ENCODE results near the gene MYL1.

MYL1 gene
- long read RNA-seq, result 0 reads

DNA sequence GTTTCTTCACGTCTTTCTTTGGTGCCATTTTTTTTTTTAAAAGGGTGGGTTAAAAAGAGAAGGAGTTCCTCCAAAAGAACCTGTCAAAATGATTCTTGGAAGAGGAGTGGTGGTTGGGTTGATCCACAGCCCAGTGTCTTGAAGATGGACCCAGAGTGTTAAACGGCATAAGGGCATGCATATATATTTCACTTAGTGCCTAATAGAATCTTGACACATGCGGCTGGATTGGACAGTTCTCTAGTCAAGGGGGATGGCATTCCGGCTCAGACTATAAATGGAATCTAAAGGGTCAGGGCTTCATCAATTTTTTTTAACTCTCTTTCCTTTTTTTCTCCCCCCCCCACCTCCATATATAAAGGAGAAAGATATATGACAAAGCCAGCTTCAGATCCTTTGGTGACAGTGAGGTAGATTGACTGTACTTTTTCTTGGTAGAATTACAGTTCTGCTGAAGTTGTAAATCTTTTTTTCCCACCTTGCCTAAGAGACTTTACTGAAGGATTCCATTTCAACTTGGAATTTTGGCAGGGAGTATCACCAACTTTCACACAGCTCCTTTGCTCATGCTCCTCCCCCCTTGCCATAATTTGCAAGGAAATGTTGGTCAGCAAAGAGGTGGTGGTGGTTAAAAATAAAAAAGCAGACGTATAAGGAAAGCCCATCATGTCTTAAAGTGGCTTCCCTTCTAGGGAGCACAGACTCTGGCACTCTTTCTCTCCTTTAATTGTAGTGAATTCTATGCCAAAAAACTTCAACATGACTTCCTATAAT is at the start of gene MYL1:
Gene MYL1, minus strand, starts transcription at position 160 of the 774 bp plus-strand sequence. Its CDS starts 132 bp downstream, at position 28.
- TF ChIP-seq, protein P1, sequence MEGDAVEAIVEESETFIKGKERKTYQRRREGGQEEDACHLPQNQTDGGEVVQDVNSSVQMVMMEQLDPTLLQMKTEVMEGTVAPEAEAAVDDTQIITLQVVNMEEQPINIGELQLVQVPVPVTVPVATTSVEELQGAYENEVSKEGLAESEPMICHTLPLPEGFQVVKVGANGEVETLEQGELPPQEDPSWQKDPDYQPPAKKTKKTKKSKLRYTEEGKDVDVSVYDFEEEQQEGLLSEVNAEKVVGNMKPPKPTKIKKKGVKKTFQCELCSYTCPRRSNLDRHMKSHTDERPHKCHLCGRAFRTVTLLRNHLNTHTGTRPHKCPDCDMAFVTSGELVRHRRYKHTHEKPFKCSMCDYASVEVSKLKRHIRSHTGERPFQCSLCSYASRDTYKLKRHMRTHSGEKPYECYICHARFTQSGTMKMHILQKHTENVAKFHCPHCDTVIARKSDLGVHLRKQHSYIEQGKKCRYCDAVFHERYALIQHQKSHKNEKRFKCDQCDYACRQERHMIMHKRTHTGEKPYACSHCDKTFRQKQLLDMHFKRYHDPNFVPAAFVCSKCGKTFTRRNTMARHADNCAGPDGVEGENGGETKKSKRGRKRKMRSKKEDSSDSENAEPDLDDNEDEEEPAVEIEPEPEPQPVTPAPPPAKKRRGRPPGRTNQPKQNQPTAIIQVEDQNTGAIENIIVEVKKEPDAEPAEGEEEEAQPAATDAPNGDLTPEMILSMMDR (IDR thresholded peaks at IDR 0.05; ENCODE audit: insufficient read depth, low read length), result no peak
- TF ChIP-seq, protein P2, sequence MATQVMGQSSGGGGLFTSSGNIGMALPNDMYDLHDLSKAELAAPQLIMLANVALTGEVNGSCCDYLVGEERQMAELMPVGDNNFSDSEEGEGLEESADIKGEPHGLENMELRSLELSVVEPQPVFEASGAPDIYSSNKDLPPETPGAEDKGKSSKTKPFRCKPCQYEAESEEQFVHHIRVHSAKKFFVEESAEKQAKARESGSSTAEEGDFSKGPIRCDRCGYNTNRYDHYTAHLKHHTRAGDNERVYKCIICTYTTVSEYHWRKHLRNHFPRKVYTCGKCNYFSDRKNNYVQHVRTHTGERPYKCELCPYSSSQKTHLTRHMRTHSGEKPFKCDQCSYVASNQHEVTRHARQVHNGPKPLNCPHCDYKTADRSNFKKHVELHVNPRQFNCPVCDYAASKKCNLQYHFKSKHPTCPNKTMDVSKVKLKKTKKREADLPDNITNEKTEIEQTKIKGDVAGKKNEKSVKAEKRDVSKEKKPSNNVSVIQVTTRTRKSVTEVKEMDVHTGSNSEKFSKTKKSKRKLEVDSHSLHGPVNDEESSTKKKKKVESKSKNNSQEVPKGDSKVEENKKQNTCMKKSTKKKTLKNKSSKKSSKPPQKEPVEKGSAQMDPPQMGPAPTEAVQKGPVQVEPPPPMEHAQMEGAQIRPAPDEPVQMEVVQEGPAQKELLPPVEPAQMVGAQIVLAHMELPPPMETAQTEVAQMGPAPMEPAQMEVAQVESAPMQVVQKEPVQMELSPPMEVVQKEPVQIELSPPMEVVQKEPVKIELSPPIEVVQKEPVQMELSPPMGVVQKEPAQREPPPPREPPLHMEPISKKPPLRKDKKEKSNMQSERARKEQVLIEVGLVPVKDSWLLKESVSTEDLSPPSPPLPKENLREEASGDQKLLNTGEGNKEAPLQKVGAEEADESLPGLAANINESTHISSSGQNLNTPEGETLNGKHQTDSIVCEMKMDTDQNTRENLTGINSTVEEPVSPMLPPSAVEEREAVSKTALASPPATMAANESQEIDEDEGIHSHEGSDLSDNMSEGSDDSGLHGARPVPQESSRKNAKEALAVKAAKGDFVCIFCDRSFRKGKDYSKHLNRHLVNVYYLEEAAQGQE (IDR thresholded peaks at IDR 0.05; ENCODE audit: insufficient replicate concordance, low read depth), result no peak
- TF ChIP-seq SPI1 (IDR thresholded peaks at IDR 0.05; ENCODE audit: borderline replicate concordance, low read depth), result no peak
- no peak for TF ChIP-seq GABPA (IDR thresholded peaks at IDR 0.05; ENCODE audit: low read depth)
- no peak for TF ChIP-seq POLR2AphosphoS5 (IDR thresholded peaks at IDR 0.05; ENCODE audit: low read depth)
- Histone ChIP-seq H3K27ac (replicated peaks) (no peak within 1 kb of the TSS), H3K27me3 (ENCODE audit: insufficient read depth, poor library complexity, severe bottlenecking) (no peaks in the 10 kb centered on the region), H3K4me3 (replicated peaks; ENCODE audit: insufficient read depth, low read length) (no peak within 1 kb of the TSS)
- DNase-seq (ENCODE audit: low read depth in 1 of 2, low spot score in 1 of 2), result no peak

DNA sequence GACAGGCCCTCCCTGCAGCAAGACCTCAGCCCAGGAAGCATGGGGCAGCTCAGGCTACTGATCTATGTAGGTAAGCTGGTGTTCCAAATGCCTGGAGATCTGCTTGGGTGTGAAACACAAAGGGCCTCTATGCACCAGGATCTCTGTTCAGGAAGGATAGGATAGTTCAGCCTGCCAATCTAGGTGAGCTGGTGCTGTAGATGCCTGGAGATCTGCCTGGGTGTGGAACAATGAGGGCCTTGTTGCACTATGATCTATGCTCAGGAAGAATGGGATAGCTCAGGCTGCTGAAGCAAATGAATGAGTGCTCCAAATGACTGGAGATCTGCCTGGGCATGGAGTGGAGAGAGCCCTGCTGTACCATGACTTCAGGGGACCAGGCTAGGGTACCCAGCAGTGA is 48.9 kb upstream of the MYL1 start:
- H3K27ac ChIP-seq (replicated peaks), result no peak overlapping the region
- TF ChIP-seq POLR2AphosphoS5 (IDR thresholded peaks at IDR 0.05; ENCODE audit: low read depth) (no peak), GABPA (IDR thresholded peaks at IDR 0.05; ENCODE audit: low read depth) (no peak), SPI1 (IDR thresholded peaks at IDR 0.05; ENCODE audit: borderline replicate concordance, low read depth) (no peak)
- TF ChIP-seq, protein P2 (IDR thresholded peaks at IDR 0.05; ENCODE audit: insufficient replicate concordance, low read depth), result no peak
- TF ChIP-seq, protein P1 (IDR thresholded peaks at IDR 0.05; ENCODE audit: insufficient read depth, low read length), result no peak
- H3K4me3 ChIP-seq (replicated peaks; ENCODE audit: insufficient read depth, low read length), result no peak overlapping the region
- no peak for DNase-seq (ENCODE audit: low read depth in 1 of 2, low spot score in 1 of 2)
- no peaks in the 10 kb centered on the region for H3K27me3 ChIP-seq (ENCODE audit: insufficient read depth, poor library complexity, severe bottlenecking)

DNA sequence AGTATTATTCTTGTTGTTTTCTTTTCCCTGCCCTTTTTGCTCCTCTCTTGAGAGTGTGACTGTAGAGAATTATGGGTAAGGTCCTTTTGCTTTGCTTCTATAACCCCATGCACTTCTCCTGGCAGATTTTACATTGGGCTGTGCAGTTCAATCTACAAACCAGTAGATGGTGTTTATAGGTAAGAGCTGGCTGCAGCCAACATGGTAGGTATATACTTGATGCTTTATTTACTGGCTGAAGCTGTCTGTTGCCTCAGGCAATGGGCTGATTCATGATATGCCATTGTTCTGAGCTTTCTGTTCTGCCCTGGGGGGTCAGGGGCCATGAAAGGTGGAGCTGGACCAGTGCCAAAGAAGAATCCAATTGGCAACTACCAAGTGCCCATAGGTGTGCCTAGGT is 48.3 kb upstream of the MYL1 start:
- H3K27ac ChIP-seq (replicated peaks), result no peak overlapping the region
- no peak for DNase-seq (ENCODE audit: low read depth in 1 of 2, low spot score in 1 of 2)
- no peak for TF ChIP-seq SPI1 (IDR thresholded peaks at IDR 0.05; ENCODE audit: borderline replicate concordance, low read depth)
- TF ChIP-seq, protein P2 (IDR thresholded peaks at IDR 0.05; ENCODE audit: insufficient replicate concordance, low read depth), result no peak
- no peak for TF ChIP-seq GABPA (IDR thresholded peaks at IDR 0.05; ENCODE audit: low read depth)
- TF ChIP-seq, protein P1 (IDR thresholded peaks at IDR 0.05; ENCODE audit: insufficient read depth, low read length), result no peak
- TF ChIP-seq POLR2AphosphoS5 (IDR thresholded peaks at IDR 0.05; ENCODE audit: low read depth), result no peak
- H3K4me3 ChIP-seq (replicated peaks; ENCODE audit: insufficient read depth, low read length), result no peak overlapping the region
- H3K27me3 ChIP-seq (ENCODE audit: insufficient read depth, poor library complexity, severe bottlenecking), result no peaks in the 10 kb centered on the region
